Gastroesophageal sphincter (tissue), 3 donors: ENCODE results near the gene CORO6.

Experiments used
- CTCF ChIP-seq, 4 experiments: fragments of 200-600 bp in 2 of 4; fragments of 450-650 bp in 2 of 4; sonication (generic) in 1 of 4; IDR thresholded peaks; one replicate each; pipeline ENCODE4 v1.5.1; 2017 to 2019; ENCODE audit warnings: antibody characterized with exemption in 4 of 4, mild to moderate bottlenecking in 2 of 4, moderate library complexity in 2 of 4
- EP300 ChIP-seq: sonication (generic); formaldehyde crosslinking; IDR thresholded peaks from one replicate; pipeline ENCODE4 v1.6.1; 2017; ENCODE audit warnings: antibody characterized with exemption, mild to moderate bottlenecking
- POLR2AphosphoS5 ChIP-seq: sonication (generic); formaldehyde crosslinking; IDR thresholded peaks from one replicate; pipeline ENCODE4 v1.6.1; 2017; ENCODE audit warnings: antibody characterized with exemption

GRCh38 chr17:29642171-29642611 is 19.5 kb upstream of the CORO6 start:
- no peak for TF ChIP-seq POLR2AphosphoS5
- TF ChIP-seq CTCF (IDR thresholded peaks at IDR 0.05), result no peak
- TF ChIP-seq EP300, result no peak
